ENCODE results near the gene ATP9B. TPM values are rescaled to one million over a fixed set of nuclear protein-coding genes. Genes with fewer than 3 reads are reported as not detected.

The ATP9B gene
- total RNA-seq, 1 donor from 2014 or later, result 50.3 TPM

- intact Hi-C loops (cut with DNase I), result no loop called here
- Histone ChIP-seq H3K27me3 (no peaks in the 10 kb centered on the region), H3K9me3 (no peaks in the 10 kb centered on the region), H3K27ac (no peak overlapping the region), H3K4me1 (no peaks in the 10 kb centered on the region), H3K4me3 (no peak overlapping the region), H3K36me3 (peaks cover 0 to 53% of the 10 kb centered on the region in 2 donors)
- no peak for DNase-seq (ENCODE audit: extremely low spot score in 2 of 2)
- TF ChIP-seq POLR2AphosphoS5 (IDR thresholded peaks at IDR 0.05; ENCODE audit: insufficient read depth in 1 of 2, low read depth in 1 of 2), result no peak
- TF ChIP-seq POLR2A (IDR thresholded peaks at IDR 0.05), result no peak
- no peak for TF ChIP-seq CTCF (IDR thresholded peaks at IDR 0.05)
These were observed 275.0 kb downstream of the ATP9B start for GRCh38 chr18:79344208-79344581.

- H3K36me3 ChIP-seq, result peaks cover 0 to 60% of the 10 kb centered on the region in 2 donors
- intact Hi-C loops (cut with DNase I), result no loop called here
These were observed 276.2 kb downstream of the ATP9B start for GRCh38 chr18:79345366-79345765.

GRCh38 chr18:79345981-79346380, 276.8 kb downstream of the ATP9B start:
- no peaks in the 10 kb centered on the region for H3K27me3 ChIP-seq
- no peaks in the 10 kb centered on the region for H3K9me3 ChIP-seq
- H3K4me3 ChIP-seq, result no peak overlapping the region
- H3K27ac ChIP-seq, result no peak overlapping the region
- TF ChIP-seq POLR2A (IDR thresholded peaks at IDR 0.05), result no peak
- TF ChIP-seq CTCF (IDR thresholded peaks at IDR 0.05), result no peak
- TF ChIP-seq POLR2AphosphoS5 (IDR thresholded peaks at IDR 0.05; ENCODE audit: insufficient read depth in 1 of 2, low read depth in 1 of 2), result no peak
- H3K4me1 ChIP-seq, result no peaks in the 10 kb centered on the region
- intact Hi-C loops (cut with DNase I), result no loop called here
- H3K36me3 ChIP-seq, result peaks cover 0 to 65% of the 10 kb centered on the region in 2 donors
- no peak for DNase-seq (ENCODE audit: extremely low spot score in 2 of 2)

More at GRCh38 chr18:79345366-79345765, 276.2 kb downstream of the ATP9B start:
- no peak for DNase-seq (ENCODE audit: extremely low spot score in 2 of 2)
- Histone ChIP-seq H3K4me3 (no peak overlapping the region), H3K9me3 (no peaks in the 10 kb centered on the region), H3K27me3 (no peaks in the 10 kb centered on the region), H3K27ac (no peak overlapping the region), H3K4me1 (no peaks in the 10 kb centered on the region)
- no peak for TF ChIP-seq CTCF (IDR thresholded peaks at IDR 0.05)
- TF ChIP-seq POLR2AphosphoS5 (IDR thresholded peaks at IDR 0.05; ENCODE audit: insufficient read depth in 1 of 2, low read depth in 1 of 2), result no peak
- TF ChIP-seq POLR2A (IDR thresholded peaks at IDR 0.05), result no peak

- Histone ChIP-seq H3K4me1 (no peaks in the 10 kb centered on the region), H3K4me3 (no peak overlapping the region), H3K36me3 (peaks cover 0 to 69% of the 10 kb centered on the region in 2 donors), H3K9me3 (no peaks in the 10 kb centered on the region), H3K27ac (no peak overlapping the region), H3K27me3 (no peaks in the 10 kb centered on the region)
- intact Hi-C loops (cut with DNase I), result no loop called here
- no peak for TF ChIP-seq CTCF (IDR thresholded peaks at IDR 0.05)
- TF ChIP-seq POLR2AphosphoS5 (IDR thresholded peaks at IDR 0.05; ENCODE audit: insufficient read depth in 1 of 2, low read depth in 1 of 2), result no peak
- TF ChIP-seq POLR2A (IDR thresholded peaks at IDR 0.05), result no peak
- no peak for DNase-seq (ENCODE audit: extremely low spot score in 2 of 2)
These were observed 278.9 kb downstream of the ATP9B start for GRCh38 chr18:79348066-79348465.

- Histone ChIP-seq H3K36me3 (peaks cover 0 to 29% of the 10 kb centered on the region in 2 donors), H3K27ac (no peak overlapping the region), H3K9me3 (no peaks in the 10 kb centered on the region), H3K27me3 (no peaks in the 10 kb centered on the region), H3K4me3 (no peak overlapping the region), H3K4me1 (no peaks in the 10 kb centered on the region)
- intact Hi-C loops (cut with DNase I), result no loop called here
- DNase-seq (ENCODE audit: extremely low spot score in 2 of 2), result no peak
- TF ChIP-seq POLR2A (IDR thresholded peaks at IDR 0.05) (no peak), POLR2AphosphoS5 (IDR thresholded peaks at IDR 0.05; ENCODE audit: insufficient read depth in 1 of 2, low read depth in 1 of 2) (no peak)
These were observed 283.2 kb downstream of the ATP9B start for GRCh38 chr18:79352432-79352831.

Data from vagina (tissue), 2 donors.